B cell (primary cell): Measurements from ENCODE around the gene UBE2F. TPM values are rescaled to one million over a fixed set of nuclear protein-coding genes. Genes with fewer than 3 reads are reported as not detected.
"Not testable (repeated sequence)": the region's sequence is repeated elsewhere in the genome, so short reads cannot be mapped to it uniquely, and the experiment has no call there.

ENCODE experiments used
- ATAC-seq: fragments of 200-7000 bp; cut with Tn5 transposase; one replicate; pipeline ENCODE4 v1.10.0; 2021; ENCODE audit warnings: low read depth, mild to moderate bottlenecking, moderate number of reproducible peaks, moderate library complexity
- CTCF ChIA-PET: fragments of 350-600 bp; sonication (Branson Sonifier 250); formaldehyde crosslinking; loops from one replicate; lab custom pipeline; 2021; ENCODE audit warnings: antibody characterized with exemption, inconsistent platforms; lab: Charles Lee
- POLR2A ChIA-PET: fragments of 350-600 bp; sonication (Branson Sonifier 250); formaldehyde crosslinking; loops from one replicate; lab custom pipeline; 2021; ENCODE audit warnings: antibody characterized with exemption; lab: Charles Lee
- DNase-seq: peaks from one replicate; pipeline ENCODE4 v3.0.0; 2013
- H2AFZ ChIP-seq: 2 replicates; pipeline ENCODE4 v1.6.1; 2012; ENCODE audit warnings: mild to moderate bottlenecking, low read depth, low read length; ENCODE audit not compliant: insufficient read depth, poor library complexity, severe bottlenecking
- H3K27ac ChIP-seq, 2 donors: 1 replicate in 1 of 2; 2 replicates in 1 of 2; pipeline ENCODE4 v1.5.1; 2012 to 2013; ENCODE audit warnings: low read length in 2 of 2, mild to moderate bottlenecking in 2 of 2, moderate library complexity in 1 of 2
- H3K27me3 ChIP-seq, 4 experiments: fragments of 200-600 bp in 1 of 4; sonication (generic) in 1 of 4; replicated peaks in 1 of 4; 1 replicate in 2 of 4; 2 replicates in 2 of 4; pipeline versions ENCODE4 v1.6.1 to v1.7.0; 2013 to 2016; ENCODE audit warnings: low read length in 3 of 4, mild to moderate bottlenecking in 2 of 4, mixed read lengths in 1 of 4, moderate library complexity in 1 of 4; ENCODE audit not compliant: insufficient read depth in 4 of 4, control insufficient read depth in 3 of 4; ENCODE audit errors: control extremely low read depth in 1 of 4
- H3K36me3 ChIP-seq, 2 experiments: replicated peaks in 1 of 2; 1 replicate in 1 of 2; 2 replicates in 1 of 2; pipeline versions ENCODE4 v1.6.1 to v1.7.1; 2013; ENCODE audit warnings: low read length in 1 of 2; ENCODE audit not compliant: insufficient read depth in 2 of 2, control insufficient read depth in 1 of 2; ENCODE audit errors: control extremely low read depth in 1 of 2, extremely low read depth in 1 of 2
- H3K4me1 ChIP-seq, 2 donors: fragments of 200-600 bp in 1 of 2; sonication (generic) in 1 of 2; 1 replicate in 1 of 2; 2 replicates in 1 of 2; pipeline versions ENCODE4 v1.5.1 to v1.6.1; 2013 to 2017; ENCODE audit warnings: low read length in 2 of 2; ENCODE audit not compliant: control insufficient read depth in 2 of 2, insufficient read depth in 2 of 2
- H3K4me2 ChIP-seq: replicated peaks from 2 replicates; pipeline ENCODE3; 2012; ENCODE audit warnings: mild to moderate bottlenecking, low read depth, low read length; ENCODE audit not compliant: poor library complexity, severe bottlenecking
- H3K4me3 ChIP-seq, 5 experiments: fragments of 200-600 bp in 1 of 5; sonication (generic) in 1 of 5; 1 replicate in 3 of 5; 2 replicates in 2 of 5; pipeline versions ENCODE4 v1.5.1 to v1.7.0; 2011 to 2016; ENCODE audit warnings: low read length in 4 of 5, mild to moderate bottlenecking in 4 of 5, low read depth in 2 of 5, control low read depth in 1 of 5, moderate library complexity in 1 of 5; ENCODE audit not compliant: insufficient read depth in 1 of 5; ENCODE audit errors: control extremely low read depth in 1 of 5, extremely low read depth in 1 of 5
- H3K79me2 ChIP-seq: fragments of 200-600 bp; sonication (generic); one replicate; pipeline ENCODE4 v1.6.0; 2016; ENCODE audit warnings: low read length; ENCODE audit not compliant: control insufficient read depth, insufficient read depth
- H3K9ac ChIP-seq: fragments of 200-600 bp; sonication (generic); 2 replicates; pipeline ENCODE4 v1.6.1; 2017; ENCODE audit warnings: mild to moderate bottlenecking, low read length, moderate library complexity
- H3K9me3 ChIP-seq, 3 donors: one replicate each; pipeline versions ENCODE4 v1.6.1 to v1.7.1; 2013; ENCODE audit warnings: low read length in 2 of 3; ENCODE audit not compliant: control insufficient read depth in 2 of 3, insufficient read depth in 1 of 3; ENCODE audit errors: control extremely low read depth in 1 of 3
- H4K20me1 ChIP-seq: 2 replicates; pipeline ENCODE4 v1.6.0; 2012; ENCODE audit warnings: mild to moderate bottlenecking, low read length; ENCODE audit not compliant: insufficient read depth, control insufficient read depth, poor library complexity, severe bottlenecking
- H3K27ac Mint-ChIP-seq: one replicate; pipeline ENCODE4 v1.8.0; 2021; ENCODE audit warnings: mixed read lengths
- H3K27me3 Mint-ChIP-seq: one replicate; pipeline ENCODE4 v1.8.0; 2021; ENCODE audit warnings: mixed read lengths
- H3K4me1 Mint-ChIP-seq: one replicate; pipeline ENCODE4 v1.8.0; 2021; ENCODE audit warnings: mixed read lengths
- H3K4me3 Mint-ChIP-seq: one replicate; pipeline ENCODE4 v1.8.0; 2021; ENCODE audit warnings: mixed read lengths
- H3K9me3 Mint-ChIP-seq: one replicate; pipeline ENCODE4 v1.8.0; 2022; ENCODE audit warnings: mixed read lengths; ENCODE audit not compliant: insufficient read depth
- CTCF ChIP-seq: fragments of 200-600 bp; IDR thresholded peaks from one replicate; pipeline ENCODE4 v1.8.0; 2022; ENCODE audit warnings: antibody characterized with exemption, mild to moderate bottlenecking
- EZH2 ChIP-seq: IDR thresholded peaks from 2 replicates; pipeline ENCODE4 v1.6.1; 2012; ENCODE audit warnings: borderline replicate concordance, low read depth, mild to moderate bottlenecking, moderate library complexity, low read length; ENCODE audit not compliant: insufficient read depth, poor library complexity, severe bottlenecking
- WGBS: methylation state at CpG from one replicate; pipeline ENCODE4 v1.1.5; 2013; ENCODE audit warnings: missing lambda C conversion rate; ENCODE audit not compliant: insufficient coverage; 5-methylcytosine and 5-hydroxymethylcytosine counted together
- intact Hi-C: fragments of 100-400 bp; cut with micrococcal nuclease; formaldehyde crosslinking; loops from one replicate; pipeline ENCODE4 v1.10.0; 2022
- polyA plus RNA-seq: library from polyadenylated mRNA; depleted of rRNA; stranded (reverse); fragments of >200 nt; gene quantifications from 2 replicates; pipeline ENCODE4 v1.2.3, GENCODE V29; 2012
- total RNA-seq, 2 donors: library from RNA; stranded (reverse); fragments of 120-200 nt in 1 of 2; gene quantifications; 1 replicate in 1 of 2; 2 replicates in 1 of 2; pipeline versions ENCODE4 v1.2.3 to v1.2.4, GENCODE V29; 2013 to 2022

The UBE2F gene
- total and polyA plus RNA-seq, 2 donors (not counting 1 experiment from before 2014, with no cell fraction given), result 22.5 to 57.6 TPM

- H3K9ac ChIP-seq, result no peak overlapping the region
- H3K36me3 ChIP-seq, result no peaks in the 10 kb centered on the region
- peaks cover 12% of the 10 kb centered on the region for H3K4me1 Mint-ChIP-seq
- H3K27ac ChIP-seq, result no peak overlapping the region
- no peak overlapping the region for H3K4me3 Mint-ChIP-seq
- POLR2A ChIA-PET, result no interaction called here
- peaks cover 0 to 3% (median 0%) of the 10 kb centered on the region in 3 donors for H3K9me3 ChIP-seq
- no peak overlapping the region for H3K27ac Mint-ChIP-seq
- peaks cover 0 to 3% (median 0%) of the 10 kb centered on the region in 4 experiments for H3K27me3 ChIP-seq
- no peak for ATAC-seq
- no peak overlapping the region for H3K4me3 ChIP-seq
- intact Hi-C loops, result no loop called here
- WGBS, result no CpG with 5 or more reads among the region's 3 CpGs
- TF ChIP-seq CTCF (no peak), EZH2 (no peak)
- H3K9me3 Mint-ChIP-seq, result peaks cover 5% of the 10 kb centered on the region
- DNase-seq, result no peak
- peaks cover 7 to 8% of the 10 kb centered on the region in 2 donors for H3K4me1 ChIP-seq
- H4K20me1 ChIP-seq, result no peaks in the 10 kb centered on the region
- peaks cover 20% of the 10 kb centered on the region for H3K27me3 Mint-ChIP-seq
- no peaks in the 10 kb centered on the region for H3K79me2 ChIP-seq
- CTCF ChIA-PET, result no interaction called here
- no peak overlapping the region for H3K4me2 ChIP-seq
- no peak overlapping the region for H2AFZ ChIP-seq
Observed at GRCh38 chr2:238055841-238056240, 89.0 kb downstream of the UBE2F start.

- peaks cover 12% of the 10 kb centered on the region for H3K79me2 ChIP-seq
- H4K20me1 ChIP-seq, DNase-seq, H3K36me3 ChIP-seq, ATAC-seq, H3K27ac Mint-ChIP-seq, intact Hi-C loops, H3K27me3 ChIP-seq, POLR2A ChIA-PET, H3K4me2 ChIP-seq, H2AFZ ChIP-seq, H3K27ac ChIP-seq, H3K9me3 ChIP-seq, H3K9ac ChIP-seq, H3K9me3 Mint-ChIP-seq, H3K4me3 ChIP-seq: not testable (repeated sequence)
- Mint-ChIP-seq H3K27me3 (peaks cover 20% of the 10 kb centered on the region), H3K4me3 (peak overlapping the region; percentile 54), H3K4me1 (peaks cover 22% of the 10 kb centered on the region)
- CTCF ChIA-PET, result interaction anchor here (1.1 kb wide), 1 partner anchor 41 kb away, joined by 3 read pairs; no protein-coding TSS in a partner anchor
- H3K4me1 ChIP-seq, result peaks cover 15% of the 10 kb centered on the region in 2 donors
- WGBS, result 97% methylated on average over 34 of the region's 44 CpGs
Observed at GRCh38 chr2:238057696-238058575, 91.1 kb downstream of the UBE2F start.
